ENCODE data around the gene ACSS2.
"Not testable (repeated sequence)": the region's sequence is repeated elsewhere in the genome, so short reads cannot be mapped to it uniquely, and the experiment has no call there.

Gene ACSS2

GRCh38 chr20:34895465-34895864 is 19.1 kb downstream of the ACSS2 start:
- Histone ChIP-seq H3K4me1 (ENCODE audit: insufficient read depth, insufficient read length) (no peaks in the 10 kb centered on the region), H3K9ac (ENCODE audit: insufficient read length, low read depth) (no peak overlapping the region), H3K4me3 (ENCODE audit: insufficient read length, low read depth) (no peak overlapping the region), H3K27me3 (ENCODE audit: insufficient read depth, insufficient read length) (no peaks in the 10 kb centered on the region), H3K9me3 (ENCODE audit: insufficient read depth, low read length) (no peaks in the 10 kb centered on the region), H3K36me3 (ENCODE audit: insufficient read depth, insufficient read length, low read length) (no peaks in the 10 kb centered on the region)
- no peak for DNase-seq (ENCODE audit: low read depth, low spot score)
- TF ChIP-seq YY1 (IDR thresholded peaks at IDR 0.05; ENCODE audit: insufficient read depth, insufficient read length) (no peak), ZNF274 (IDR thresholded peaks at IDR 0.05; ENCODE audit: low read depth, low read length) (no peak), SUZ12 (IDR thresholded peaks at IDR 0.05; ENCODE audit: extremely low read depth, insufficient read depth, insufficient read length) (no peak)

GRCh38 chr20:34896086-34896621 is 19.7 kb downstream of the ACSS2 start:
- Histone ChIP-seq H3K9ac (ENCODE audit: insufficient read length, low read depth) (no peak overlapping the region), H3K9me3 (ENCODE audit: insufficient read depth, low read length) (no peaks in the 10 kb centered on the region), H3K4me3 (ENCODE audit: insufficient read length, low read depth) (no peak overlapping the region), H3K36me3 (ENCODE audit: insufficient read depth, insufficient read length, low read length) (no peaks in the 10 kb centered on the region), H3K4me1 (ENCODE audit: insufficient read depth, insufficient read length) (no peaks in the 10 kb centered on the region), H3K27me3 (ENCODE audit: insufficient read depth, insufficient read length) (no peaks in the 10 kb centered on the region)
- DNase-seq (ENCODE audit: low read depth, low spot score) = no peak
- TF ChIP-seq YY1 (IDR thresholded peaks at IDR 0.05; ENCODE audit: insufficient read depth, insufficient read length) (no peak), ZNF274 (IDR thresholded peaks at IDR 0.05; ENCODE audit: low read depth, low read length) (no peak), SUZ12 (IDR thresholded peaks at IDR 0.05; ENCODE audit: extremely low read depth, insufficient read depth, insufficient read length) (no peak)

GRCh38 chr20:34898129-34898528 is 21.7 kb downstream of the ACSS2 start:
- DNase-seq (ENCODE audit: low read depth, low spot score); H3K27me3 ChIP-seq (ENCODE audit: insufficient read depth, insufficient read length); H3K4me1 ChIP-seq (ENCODE audit: insufficient read depth, insufficient read length); H3K36me3 ChIP-seq (ENCODE audit: insufficient read depth, insufficient read length, low read length); H3K9me3 ChIP-seq (ENCODE audit: insufficient read depth, low read length); H3K4me3 ChIP-seq (ENCODE audit: insufficient read length, low read depth); H3K9ac ChIP-seq (ENCODE audit: insufficient read length, low read depth): not testable (repeated sequence)

- H3K4me3 ChIP-seq (ENCODE audit: insufficient read length, low read depth); H3K27me3 ChIP-seq (ENCODE audit: insufficient read depth, insufficient read length); H3K4me1 ChIP-seq (ENCODE audit: insufficient read depth, insufficient read length); H3K9ac ChIP-seq (ENCODE audit: insufficient read length, low read depth); H3K9me3 ChIP-seq (ENCODE audit: insufficient read depth, low read length); H3K36me3 ChIP-seq (ENCODE audit: insufficient read depth, insufficient read length, low read length); DNase-seq (ENCODE audit: low read depth, low spot score): not testable (repeated sequence)
Observed at GRCh38 chr20:34898731-34899130, 22.3 kb downstream of the ACSS2 start.

- H3K4me1 ChIP-seq (ENCODE audit: insufficient read depth, insufficient read length) = peaks cover 2% of the 10 kb centered on the region
- no peaks in the 10 kb centered on the region for H3K36me3 ChIP-seq (ENCODE audit: insufficient read depth, insufficient read length, low read length)
- no peaks in the 10 kb centered on the region for H3K9me3 ChIP-seq (ENCODE audit: insufficient read depth, low read length)
- H3K27me3 ChIP-seq (ENCODE audit: insufficient read depth, insufficient read length) = no peaks in the 10 kb centered on the region
- TF ChIP-seq SUZ12 (IDR thresholded peaks at IDR 0.05; ENCODE audit: extremely low read depth, insufficient read depth, insufficient read length) = no peak
- no peak for TF ChIP-seq YY1 (IDR thresholded peaks at IDR 0.05; ENCODE audit: insufficient read depth, insufficient read length)
- TF ChIP-seq ZNF274 (IDR thresholded peaks at IDR 0.05; ENCODE audit: low read depth, low read length) = no peak
- DNase-seq (ENCODE audit: low read depth, low spot score) = no peak
- no peak overlapping the region for H3K9ac ChIP-seq (ENCODE audit: insufficient read length, low read depth)
- H3K4me3 ChIP-seq (ENCODE audit: insufficient read length, low read depth) = no peak overlapping the region
Observed at GRCh38 chr20:34904202-34904621, 27.8 kb downstream of the ACSS2 start.

GRCh38 chr20:34907616-34908469 is 31.4 kb downstream of the ACSS2 start:
- H3K9ac ChIP-seq (ENCODE audit: insufficient read length, low read depth) = no peak overlapping the region
- no peaks in the 10 kb centered on the region for H3K36me3 ChIP-seq (ENCODE audit: insufficient read depth, insufficient read length, low read length)
- no peaks in the 10 kb centered on the region for H3K9me3 ChIP-seq (ENCODE audit: insufficient read depth, low read length)
- H3K27me3 ChIP-seq (ENCODE audit: insufficient read depth, insufficient read length) = no peaks in the 10 kb centered on the region
- peaks cover 2% of the 10 kb centered on the region for H3K4me1 ChIP-seq (ENCODE audit: insufficient read depth, insufficient read length)
- H3K4me3 ChIP-seq (ENCODE audit: insufficient read length, low read depth) = no peak overlapping the region
- no peak for TF ChIP-seq ZNF274 (IDR thresholded peaks at IDR 0.05; ENCODE audit: low read depth, low read length)
- TF ChIP-seq YY1 (IDR thresholded peaks at IDR 0.05; ENCODE audit: insufficient read depth, insufficient read length) = no peak
- TF ChIP-seq SUZ12 (IDR thresholded peaks at IDR 0.05; ENCODE audit: extremely low read depth, insufficient read depth, insufficient read length) = no peak
- no peak for DNase-seq (ENCODE audit: low read depth, low spot score)

- Histone ChIP-seq H3K4me1 (ENCODE audit: insufficient read depth, insufficient read length) (no peaks in the 10 kb centered on the region), H3K4me3 (ENCODE audit: insufficient read length, low read depth) (no peak overlapping the region), H3K9me3 (ENCODE audit: insufficient read depth, low read length) (no peaks in the 10 kb centered on the region), H3K9ac (ENCODE audit: insufficient read length, low read depth) (no peak overlapping the region), H3K36me3 (ENCODE audit: insufficient read depth, insufficient read length, low read length) (no peaks in the 10 kb centered on the region), H3K27me3 (ENCODE audit: insufficient read depth, insufficient read length) (no peaks in the 10 kb centered on the region)
- no peak for TF ChIP-seq YY1 (IDR thresholded peaks at IDR 0.05; ENCODE audit: insufficient read depth, insufficient read length)
- TF ChIP-seq ZNF274 (IDR thresholded peaks at IDR 0.05; ENCODE audit: low read depth, low read length) = no peak
- TF ChIP-seq SUZ12 (IDR thresholded peaks at IDR 0.05; ENCODE audit: extremely low read depth, insufficient read depth, insufficient read length) = no peak
- DNase-seq (ENCODE audit: low read depth, low spot score) = no peak
Observed at GRCh38 chr20:34915131-34915530, 38.7 kb downstream of the ACSS2 start.

Data from NT2/D1 (cell line).